DND-41 (cell line): ENCODE data around the gene TTBK1.

ENCODE experiments used
- EZH2 ChIP-seq: IDR thresholded peaks from 3 replicates; pipeline ENCODE4 v1.6.1; 2012; ENCODE audit warnings: borderline replicate concordance, low read depth, mild to moderate bottlenecking, moderate library complexity, low read length, inconsistent platforms; ENCODE audit not compliant: severe bottlenecking
- TF ChIP-seq, protein P1 (sequence below): IDR thresholded peaks from 2 replicates; pipeline ENCODE4 v1.5.1; 2012; ENCODE audit warnings: borderline replicate concordance, low read length, moderate library complexity, mild to moderate bottlenecking; ENCODE audit not compliant: poor library complexity, severe bottlenecking; ENCODE audit errors: extremely low read depth

DNA sequence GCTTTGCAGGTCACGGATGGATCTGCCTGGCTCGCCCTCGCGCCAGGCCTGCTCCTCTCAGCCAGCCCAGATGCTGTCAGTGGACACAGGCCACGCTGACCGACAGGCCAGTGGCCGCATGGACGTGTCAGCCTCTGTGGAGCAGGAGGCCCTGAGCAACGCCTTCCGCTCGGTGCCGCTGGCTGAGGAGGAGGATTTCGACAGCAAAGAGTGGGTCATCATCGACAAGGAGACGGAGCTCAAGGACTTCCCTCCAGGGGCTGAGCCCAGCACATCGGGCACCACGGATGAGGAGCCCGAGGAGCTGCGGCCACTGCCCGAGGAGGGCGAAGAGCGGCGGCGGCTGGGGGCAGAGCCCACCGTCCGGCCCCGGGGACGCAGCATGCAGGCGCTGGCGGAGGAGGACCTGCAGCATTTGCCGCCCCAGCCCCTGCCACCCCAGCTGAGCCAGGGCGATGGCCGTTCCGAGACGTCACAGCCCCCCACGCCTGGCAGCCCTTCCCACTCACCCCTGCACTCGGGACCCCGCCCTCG lies 19.6 kb downstream of the TTBK1 start:
- TF ChIP-seq, protein P1, sequence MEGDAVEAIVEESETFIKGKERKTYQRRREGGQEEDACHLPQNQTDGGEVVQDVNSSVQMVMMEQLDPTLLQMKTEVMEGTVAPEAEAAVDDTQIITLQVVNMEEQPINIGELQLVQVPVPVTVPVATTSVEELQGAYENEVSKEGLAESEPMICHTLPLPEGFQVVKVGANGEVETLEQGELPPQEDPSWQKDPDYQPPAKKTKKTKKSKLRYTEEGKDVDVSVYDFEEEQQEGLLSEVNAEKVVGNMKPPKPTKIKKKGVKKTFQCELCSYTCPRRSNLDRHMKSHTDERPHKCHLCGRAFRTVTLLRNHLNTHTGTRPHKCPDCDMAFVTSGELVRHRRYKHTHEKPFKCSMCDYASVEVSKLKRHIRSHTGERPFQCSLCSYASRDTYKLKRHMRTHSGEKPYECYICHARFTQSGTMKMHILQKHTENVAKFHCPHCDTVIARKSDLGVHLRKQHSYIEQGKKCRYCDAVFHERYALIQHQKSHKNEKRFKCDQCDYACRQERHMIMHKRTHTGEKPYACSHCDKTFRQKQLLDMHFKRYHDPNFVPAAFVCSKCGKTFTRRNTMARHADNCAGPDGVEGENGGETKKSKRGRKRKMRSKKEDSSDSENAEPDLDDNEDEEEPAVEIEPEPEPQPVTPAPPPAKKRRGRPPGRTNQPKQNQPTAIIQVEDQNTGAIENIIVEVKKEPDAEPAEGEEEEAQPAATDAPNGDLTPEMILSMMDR: no peak
- TF ChIP-seq EZH2: no peak
